Hepatocyte (in vitro differentiated cells): Measurements from ENCODE around the gene FAAH. TPM values are rescaled to one million over a fixed set of nuclear protein-coding genes. Genes with fewer than 3 reads are reported as not detected.

Source experiments
- DNase-seq: peaks from one replicate; pipeline ENCODE4 v3.0.0-alpha.2; 2016; ENCODE audit warnings: low spot score
- H2AFZ ChIP-seq: fragments of 200-600 bp; sonication (generic); 2 replicates; pipeline ENCODE4 v1.6.0; 2016; ENCODE audit warnings: antibody characterized with exemption, mild to moderate bottlenecking
- H3K27ac ChIP-seq: fragments of 200-600 bp; sonication (generic); 2 replicates; pipeline ENCODE4 v1.5.1; 2016; ENCODE audit warnings: mild to moderate bottlenecking
- H3K27me3 ChIP-seq: fragments of 200-600 bp; sonication (generic); 2 replicates; pipeline ENCODE4 v1.6.1; 2016
- H3K36me3 ChIP-seq: fragments of 200-600 bp; sonication (generic); replicated peaks from 2 replicates; pipeline ENCODE4 v1.5.1; 2016; ENCODE audit warnings: low read depth; ENCODE audit not compliant: insufficient read depth
- H3K4me1 ChIP-seq: fragments of 200-600 bp; sonication (generic); 2 replicates; pipeline ENCODE4 v1.5.1; 2016; ENCODE audit warnings: mild to moderate bottlenecking, moderate library complexity; ENCODE audit not compliant: insufficient read depth
- H3K4me2 ChIP-seq: fragments of 200-600 bp; sonication (generic); 2 replicates; pipeline ENCODE4 v1.6.0; 2016
- H3K4me3 ChIP-seq: fragments of 200-600 bp; sonication (generic); 2 replicates; pipeline ENCODE4 v1.5.1; 2016; ENCODE audit warnings: mild to moderate bottlenecking
- H3K79me2 ChIP-seq: fragments of 200-600 bp; sonication (generic); 2 replicates; pipeline ENCODE4 v1.6.0; 2017; ENCODE audit warnings: mild to moderate bottlenecking
- H3K9me2 ChIP-seq: fragments of 200-600 bp; sonication (generic); replicated peaks from 2 replicates; pipeline ENCODE4 v1.6.0; 2017; ENCODE audit warnings: mild to moderate bottlenecking; ENCODE audit not compliant: insufficient read depth
- H3K9me3 ChIP-seq: fragments of 200-600 bp; sonication (generic); 2 replicates; pipeline ENCODE4 v1.5.1; 2016; ENCODE audit warnings: low read depth, mild to moderate bottlenecking
- H4K20me1 ChIP-seq: fragments of 200-600 bp; sonication (generic); 2 replicates; pipeline ENCODE4 v1.6.0; 2016; ENCODE audit warnings: mild to moderate bottlenecking; ENCODE audit not compliant: insufficient read depth, poor library complexity, severe bottlenecking
- CTCF ChIP-seq: fragments of 200-600 bp; sonication (generic); IDR thresholded peaks from 2 replicates; pipeline ENCODE4 v1.5.1; 2016; ENCODE audit warnings: antibody characterized with exemption, mild to moderate bottlenecking; ENCODE audit not compliant: poor library complexity
- EZH2 ChIP-seq: fragments of 200-600 bp; sonication (generic); IDR thresholded peaks from 2 replicates; pipeline ENCODE4 v1.6.1; 2016; ENCODE audit warnings: antibody characterized with exemption, mild to moderate bottlenecking, borderline replicate concordance
- EZH2phosphoT487 ChIP-seq: fragments of 200-600 bp; sonication (generic); IDR thresholded peaks from one replicate; pipeline ENCODE4 v1.6.1; 2018; ENCODE audit warnings: antibody characterized with exemption, mild to moderate bottlenecking, low read depth, moderate library complexity; ENCODE audit not compliant: unreplicated experiment, severe bottlenecking
- WGBS: methylation state at CpG from one replicate; pipeline ENCODE4 v1.1.6; 2016; ENCODE audit warnings: low lambda C conversion rate; ENCODE audit errors: missing lambda C conversion rate; 5-methylcytosine and 5-hydroxymethylcytosine counted together
- polyA plus RNA-seq: library from polyadenylated mRNA; unstranded; fragments of >200 nt; fragmentation: Nextera tagmentation; extraction: Ambion mirVana; gene quantifications from 2 replicates; pipeline ENCODE4 v1.2.1, GENCODE V29; 2016
- total RNA-seq: library from RNA; depleted of rRNA; stranded (reverse); fragments of >200 nt; gene quantifications from 2 replicates; pipeline ENCODE4 v1.2.3, GENCODE V29; 2014

FAAH gene
- total and polyA plus RNA-seq, 2 experiments from 2014 or later, result 44.5 to 61.8 TPM

GRCh38 chr1:46418976-46419375 lies 24.9 kb downstream of the FAAH start:
- H3K4me2 ChIP-seq, result no peak overlapping the region
- no peaks in the 10 kb centered on the region for H3K9me2 ChIP-seq
- no peak overlapping the region for H3K27ac ChIP-seq
- no peak overlapping the region for H2AFZ ChIP-seq
- WGBS, result 89% methylated on average over 10 of the region's 10 CpGs
- H3K27me3 ChIP-seq, result peaks cover 6% of the 10 kb centered on the region
- TF ChIP-seq EZH2 (no peak), CTCF (no peak), EZH2phosphoT487 (no peak)
- H3K4me1 ChIP-seq, result no peaks in the 10 kb centered on the region
- no peaks in the 10 kb centered on the region for H4K20me1 ChIP-seq
- no peaks in the 10 kb centered on the region for H3K79me2 ChIP-seq
- no peak for DNase-seq
- H3K4me3 ChIP-seq, result no peak overlapping the region
- no peaks in the 10 kb centered on the region for H3K36me3 ChIP-seq
- no peaks in the 10 kb centered on the region for H3K9me3 ChIP-seq

- Histone ChIP-seq H3K4me2 (no peak overlapping the region), H3K4me1 (no peaks in the 10 kb centered on the region), H3K9me2 (no peaks in the 10 kb centered on the region), H3K27me3 (peaks cover 6% of the 10 kb centered on the region), H3K79me2 (no peaks in the 10 kb centered on the region), H2AFZ (no peak overlapping the region), H4K20me1 (no peaks in the 10 kb centered on the region), H3K9me3 (no peaks in the 10 kb centered on the region), H3K36me3 (no peaks in the 10 kb centered on the region), H3K27ac (no peak overlapping the region), H3K4me3 (no peak overlapping the region)
- no peak for TF ChIP-seq EZH2
- no peak for TF ChIP-seq EZH2phosphoT487
- TF ChIP-seq CTCF, result no peak
- no peak for DNase-seq
- 95% methylated on average over 4 of the region's 4 CpGs for whole genome bisulfite sequencing
These were observed 26.4 kb downstream of the FAAH start for GRCh38 chr1:46420533-46420915.

GRCh38 chr1:46421739-46422138 lies 27.6 kb downstream of the FAAH start:
- Histone ChIP-seq H3K27ac (no peak overlapping the region), H3K9me3 (no peaks in the 10 kb centered on the region), H3K9me2 (no peaks in the 10 kb centered on the region), H3K27me3 (peaks cover 6% of the 10 kb centered on the region), H4K20me1 (no peaks in the 10 kb centered on the region), H3K79me2 (no peaks in the 10 kb centered on the region), H3K4me1 (no peaks in the 10 kb centered on the region), H3K4me3 (no peak overlapping the region), H2AFZ (no peak overlapping the region), H3K36me3 (no peaks in the 10 kb centered on the region), H3K4me2 (no peak overlapping the region)
- TF ChIP-seq EZH2phosphoT487 (no peak), CTCF (no peak), EZH2 (no peak)
- no peak for DNase-seq
- WGBS, result 70% methylated on average over 5 of the region's 5 CpGs
